OCI-LY7 (cell line): ENCODE data around the gene NINJ2. TPM values are rescaled to one million over a fixed set of nuclear protein-coding genes. Genes with fewer than 3 reads are reported as not detected.

Source experiments
- BruUV-seq: library from RNA; stranded (reverse); fragments of 400-500 nt; replicated peaks from 2 replicates; lab custom pipeline; 2021; lab: Mats Ljungman, UMichigan
- CTCF ChIA-PET: fragments of 300-600 bp; sonication (Branson Sonifier 250); formaldehyde crosslinking; loops from one replicate; lab custom pipeline; 2022; ENCODE audit warnings: antibody characterized with exemption; ENCODE audit not compliant: unreplicated experiment; lab: Charles Lee
- POLR2A ChIA-PET: fragments of 300-600 bp; sonication (Branson Sonifier 250); formaldehyde crosslinking; loops from one replicate; lab custom pipeline; 2022; ENCODE audit warnings: antibody characterized with exemption; lab: Charles Lee
- DNase-seq: peaks from one replicate; pipeline ENCODE4 v3.0.0-alpha.2; 2015; ENCODE audit warnings: low spot score
- H2AFZ ChIP-seq: fragments of 200-600 bp; sonication (generic), shearing (Covaris generic); 2 replicates; pipeline ENCODE4 v1.6.1; 2014; ENCODE audit warnings: mild to moderate bottlenecking, antibody characterized with exemption, low read length, moderate library complexity
- H3K27ac ChIP-seq: fragments of 200-600 bp; sonication (generic); 2 replicates; pipeline ENCODE4 v1.5.1; 2014; ENCODE audit warnings: mixed run types, low read depth, mild to moderate bottlenecking, moderate library complexity, low read length, inconsistent platforms; ENCODE audit not compliant: poor library complexity, severe bottlenecking
- H3K36me3 ChIP-seq: fragments of 200-600 bp; sonication (generic); 2 replicates; pipeline ENCODE4 v1.6.1; 2014; ENCODE audit warnings: mild to moderate bottlenecking, antibody characterized with exemption, low read length, moderate library complexity, mixed read lengths; ENCODE audit not compliant: insufficient read depth
- H3K4me1 ChIP-seq: fragments of 200-600 bp; sonication (generic); 2 replicates; pipeline ENCODE4 v1.5.1; 2014; ENCODE audit warnings: mild to moderate bottlenecking, low read length; ENCODE audit not compliant: insufficient read depth, poor library complexity, severe bottlenecking
- H3K4me2 ChIP-seq: fragments of 200-600 bp; sonication (generic); 2 replicates; pipeline ENCODE4 v1.6.1; 2014; ENCODE audit warnings: mild to moderate bottlenecking, low read length
- H3K4me3 ChIP-seq: fragments of 200-600 bp; sonication (generic); 2 replicates; pipeline ENCODE4 v1.5.1; 2014; ENCODE audit warnings: mild to moderate bottlenecking, low read depth, low read length; ENCODE audit not compliant: poor library complexity, severe bottlenecking
- H3K79me2 ChIP-seq: fragments of 200-600 bp; sonication (generic); 2 replicates; pipeline ENCODE4 v1.6.1; 2016; ENCODE audit warnings: low read depth, mild to moderate bottlenecking, low read length, moderate library complexity, mixed read lengths; ENCODE audit not compliant: insufficient read depth
- H3K9me2 ChIP-seq: fragments of 200-600 bp; sonication (generic); 2 replicates; pipeline ENCODE4 v1.6.1; 2016; ENCODE audit warnings: mild to moderate bottlenecking, low read length, mixed read lengths; ENCODE audit not compliant: insufficient read depth
- H3K9me3 ChIP-seq: fragments of 200-600 bp; sonication (generic); 2 replicates; pipeline ENCODE4 v1.6.1; 2014; ENCODE audit warnings: mild to moderate bottlenecking, mixed run types, low read length, mixed read lengths
- H4K20me1 ChIP-seq: fragments of 200-600 bp; sonication (generic); 2 replicates; pipeline ENCODE4 v1.6.1; 2014; ENCODE audit warnings: mild to moderate bottlenecking, antibody characterized with exemption, low read length, moderate library complexity, mixed read lengths; ENCODE audit not compliant: insufficient read depth
- CTCF ChIP-seq: fragments of 200-600 bp; sonication (generic); conservative IDR thresholded peaks from 2 replicates; pipeline ENCODE4 v1.5.1; 2014; ENCODE audit warnings: mild to moderate bottlenecking, antibody characterized with exemption, low read length, moderate library complexity, mixed read lengths
- EZH2phosphoT487 ChIP-seq: fragments of 200-600 bp; sonication (generic); IDR thresholded peaks from 2 replicates; pipeline ENCODE4 v1.6.1; 2018; ENCODE audit warnings: low read depth, borderline replicate concordance, mild to moderate bottlenecking, mixed run types, antibody characterized with exemption, low read length, moderate library complexity, mixed read lengths
- intact Hi-C: fragments of 100-400 bp; cut with micrococcal nuclease; formaldehyde crosslinking; loops from one replicate; pipeline ENCODE4 v1.10.0; 2022; ENCODE audit not compliant: unreplicated experiment
- total RNA-seq, 2 experiments: library from RNA; depleted of rRNA in 1 of 2; stranded (reverse); fragments of >200 nt in 1 of 2; shearing (Covaris generic) in 1 of 2; gene quantifications; 2 replicates each; pipeline ENCODE4 v1.2.3, GENCODE V29; 2014 to 2022

NINJ2 gene
- total RNA-seq, 2 experiments from 2014 or later = 0.79 to 4.4 TPM

- H3K9me3 ChIP-seq = peaks cover 21% of the 10 kb centered on the region
- no peak overlapping the region for H3K4me3 ChIP-seq
- no peak overlapping the region for H3K4me2 ChIP-seq
- TF ChIP-seq CTCF (no peak), EZH2phosphoT487 (no peak)
- no peak for DNase-seq
- BruUV-seq = no TSS peak
- no peaks in the 10 kb centered on the region for H3K9me2 ChIP-seq
- H3K36me3 ChIP-seq = no peaks in the 10 kb centered on the region
- H2AFZ ChIP-seq = no peak overlapping the region
- no peaks in the 10 kb centered on the region for H3K79me2 ChIP-seq
- no peaks in the 10 kb centered on the region for H4K20me1 ChIP-seq
- intact Hi-C loops = no loop called here
- H3K27ac ChIP-seq = no peak overlapping the region
- no peaks in the 10 kb centered on the region for H3K4me1 ChIP-seq
- ChIA-PET POLR2A (interaction anchor here (0.5 to 1.1 kb wide), 2 partner anchors 11 to 18 kb away, joined by 3 read pairs; no protein-coding TSS in a partner anchor), CTCF (interaction anchor here (1.3 kb wide), 1 partner anchor 12 kb away, joined by 3 read pairs; no protein-coding TSS in a partner anchor)
Measured at GRCh38 chr12:697481-697880, 34.2 kb upstream of the NINJ2 start.

GRCh38 chr12:694734-695503 is 31.7 kb upstream of the NINJ2 start:
- Histone ChIP-seq H3K9me3 (peaks cover 21% of the 10 kb centered on the region), H3K4me2 (no peak overlapping the region), H3K27ac (no peak overlapping the region), H3K9me2 (no peaks in the 10 kb centered on the region), H3K4me1 (no peaks in the 10 kb centered on the region), H3K36me3 (no peaks in the 10 kb centered on the region), H4K20me1 (no peaks in the 10 kb centered on the region), H3K79me2 (no peaks in the 10 kb centered on the region), H3K4me3 (no peak overlapping the region), H2AFZ (no peak overlapping the region)
- no TSS peak for BruUV-seq
- no peak for TF ChIP-seq EZH2phosphoT487
- TF ChIP-seq CTCF = no peak
- DNase-seq = no peak
- ChIA-PET POLR2A (interaction anchor here (0.9 to 1.2 kb wide), 3 partner anchors 10 to 55 kb away, joined by 3 read pairs; no protein-coding TSS in a partner anchor), CTCF (no interaction called here)
- intact Hi-C loops = no loop called here
